Uterus (tissue), 4 donors: ENCODE results near the gene CHRNB1. TPM values are rescaled to one million over a fixed set of nuclear protein-coding genes. Genes with fewer than 3 reads are reported as not detected.

Experiments
- DNase-seq, 2 donors: peaks; one replicate each; pipeline ENCODE4 v3.0.0-alpha.2; 2019 to 2020
- H3K27ac ChIP-seq, 2 donors: fragments of 200-600 bp; sonication (generic); 1 replicate in 1 of 2; 2 replicates in 1 of 2; pipeline ENCODE4 v1.5.1; 2016 to 2018
- H3K27me3 ChIP-seq, 2 donors: fragments of 200-600 bp; sonication (generic); one replicate each; pipeline ENCODE4 v1.5.1; 2018 to 2019; ENCODE audit warnings: control low read depth in 1 of 2
- H3K36me3 ChIP-seq, 2 donors: fragments of 200-600 bp; sonication (generic); one replicate each; pipeline ENCODE4 v1.5.1; 2019; ENCODE audit warnings: control low read depth in 1 of 2
- H3K4me1 ChIP-seq, 2 donors: fragments of 200-600 bp; sonication (generic); one replicate each; pipeline ENCODE4 v1.5.1; 2018 to 2019; ENCODE audit warnings: control low read depth in 1 of 2
- H3K4me3 ChIP-seq, 2 donors: fragments of 200-600 bp; sonication (generic); 1 replicate in 1 of 2; 2 replicates in 1 of 2; pipeline ENCODE4 v1.5.1; 2018 to 2019; ENCODE audit warnings: mild to moderate bottlenecking in 1 of 2
- H3K9me3 ChIP-seq, 2 donors: fragments of 200-600 bp; sonication (generic); one replicate each; pipeline ENCODE4 v1.5.1; 2019; ENCODE audit warnings: control low read depth in 1 of 2
- POLR2A ChIP-seq, 2 donors: fragments of 450-650 bp; IDR thresholded peaks; one replicate each; pipeline ENCODE4 v1.6.1; 2016; ENCODE audit warnings: antibody characterized with exemption in 2 of 2, mild to moderate bottlenecking in 1 of 2, moderate library complexity in 1 of 2
- intact Hi-C: fragments of 100-400 bp; cut with DNase I; formaldehyde crosslinking; loops from one replicate; pipeline ENCODE4 v1.15.1; 2023; ENCODE audit warnings: low total_unique reads
- total RNA-seq, 4 donors: library from RNA; depleted of rRNA in 3 of 4; stranded (reverse); fragments of >200 nt in 3 of 4; gene quantifications; one replicate each; pipeline versions ENCODE4 v1.1.0 to v1.2.4, GENCODE V29; 2014 to 2023
- TF ChIP-seq, protein P1 (sequence below), 4 experiments: fragments of 200-600 bp in 2 of 4; fragments of 450-650 bp in 2 of 4; sonication (generic) in 2 of 4; IDR thresholded peaks; one replicate each; pipeline ENCODE4 v1.5.1; 2016 to 2019; ENCODE audit warnings: antibody characterized with exemption in 4 of 4, mild to moderate bottlenecking in 2 of 4, moderate library complexity in 1 of 4
- donor health status: DM: yes; HTN: yes; CAD: no.

CHRNB1 gene
- total RNA-seq, 4 donors from 2014 or later: 3.2 to 16.9 (median 10.9) TPM

DNA sequence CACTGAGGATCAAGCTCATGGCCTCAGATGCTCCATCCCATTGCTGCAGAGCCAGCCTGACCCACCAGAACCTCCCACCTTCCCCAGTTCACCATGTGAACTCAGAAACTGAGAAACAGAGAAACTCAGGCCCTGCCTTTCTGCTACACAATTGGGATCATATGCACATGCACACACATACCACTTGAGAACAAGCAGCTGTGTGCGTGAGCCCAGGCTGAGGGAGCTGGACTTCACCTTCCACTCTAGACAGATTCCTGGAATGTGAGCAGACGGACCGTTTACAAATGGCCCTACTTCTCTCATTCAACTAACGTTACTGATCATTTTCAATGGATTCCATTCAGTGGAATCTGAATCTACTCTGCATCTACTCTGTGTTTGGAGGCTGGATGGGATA lies 21.2 kb upstream of the CHRNB1 start:
- no peak for DNase-seq
- Histone ChIP-seq H3K27me3 (no peaks in the 10 kb centered on the region), H3K36me3 (no peaks in the 10 kb centered on the region), H3K9me3 (no peaks in the 10 kb centered on the region), H3K4me1 (no peaks in the 10 kb centered on the region), H3K27ac (no peak overlapping the region), H3K4me3 (no peak overlapping the region)
- intact Hi-C loops: no loop called here
- TF ChIP-seq, protein P1, sequence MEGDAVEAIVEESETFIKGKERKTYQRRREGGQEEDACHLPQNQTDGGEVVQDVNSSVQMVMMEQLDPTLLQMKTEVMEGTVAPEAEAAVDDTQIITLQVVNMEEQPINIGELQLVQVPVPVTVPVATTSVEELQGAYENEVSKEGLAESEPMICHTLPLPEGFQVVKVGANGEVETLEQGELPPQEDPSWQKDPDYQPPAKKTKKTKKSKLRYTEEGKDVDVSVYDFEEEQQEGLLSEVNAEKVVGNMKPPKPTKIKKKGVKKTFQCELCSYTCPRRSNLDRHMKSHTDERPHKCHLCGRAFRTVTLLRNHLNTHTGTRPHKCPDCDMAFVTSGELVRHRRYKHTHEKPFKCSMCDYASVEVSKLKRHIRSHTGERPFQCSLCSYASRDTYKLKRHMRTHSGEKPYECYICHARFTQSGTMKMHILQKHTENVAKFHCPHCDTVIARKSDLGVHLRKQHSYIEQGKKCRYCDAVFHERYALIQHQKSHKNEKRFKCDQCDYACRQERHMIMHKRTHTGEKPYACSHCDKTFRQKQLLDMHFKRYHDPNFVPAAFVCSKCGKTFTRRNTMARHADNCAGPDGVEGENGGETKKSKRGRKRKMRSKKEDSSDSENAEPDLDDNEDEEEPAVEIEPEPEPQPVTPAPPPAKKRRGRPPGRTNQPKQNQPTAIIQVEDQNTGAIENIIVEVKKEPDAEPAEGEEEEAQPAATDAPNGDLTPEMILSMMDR (IDR thresholded peaks at IDR 0.05): no peak
- TF ChIP-seq POLR2A (IDR thresholded peaks at IDR 0.05): no peak

DNA sequence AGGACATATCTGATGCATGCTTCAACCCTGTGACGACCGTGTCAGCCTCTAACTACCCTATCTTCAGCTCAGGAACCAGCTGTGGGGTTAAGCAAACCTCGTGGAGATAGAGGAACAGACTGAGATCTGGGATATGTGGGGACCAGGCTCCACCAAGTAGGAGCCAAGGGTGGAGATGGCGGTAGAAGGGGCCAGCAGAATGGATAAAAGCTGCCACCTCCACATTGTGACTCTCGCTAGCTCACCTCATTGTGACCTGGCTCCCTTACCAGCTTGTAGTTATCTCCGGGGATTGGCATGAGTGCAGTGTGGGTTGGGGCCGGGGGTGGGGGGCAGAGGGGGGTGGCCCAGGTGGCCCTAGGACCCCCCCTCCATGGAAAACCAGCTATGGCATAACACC lies 19.5 kb upstream of the CHRNB1 start, which contains the start of gene SPEM2:
Gene SPEM2, plus strand, starts transcription at position 301 of the 400 bp plus-strand sequence. Its CDS starts 73 bp downstream, at position 374.
- no peaks in the 10 kb centered on the region for H3K4me1 ChIP-seq
- H3K27ac ChIP-seq: no peak within 1 kb of the TSS
- intact Hi-C loops: no loop called here
- no peaks in the 10 kb centered on the region for H3K9me3 ChIP-seq
- TF ChIP-seq, protein P1 (IDR thresholded peaks at IDR 0.05): no peak
- no peak for TF ChIP-seq POLR2A (IDR thresholded peaks at IDR 0.05)
- H3K27me3 ChIP-seq: no peaks in the 10 kb centered on the region
- no peak for DNase-seq
- no peaks in the 10 kb centered on the region for H3K36me3 ChIP-seq
- no peak within 1 kb of the TSS for H3K4me3 ChIP-seq

DNA sequence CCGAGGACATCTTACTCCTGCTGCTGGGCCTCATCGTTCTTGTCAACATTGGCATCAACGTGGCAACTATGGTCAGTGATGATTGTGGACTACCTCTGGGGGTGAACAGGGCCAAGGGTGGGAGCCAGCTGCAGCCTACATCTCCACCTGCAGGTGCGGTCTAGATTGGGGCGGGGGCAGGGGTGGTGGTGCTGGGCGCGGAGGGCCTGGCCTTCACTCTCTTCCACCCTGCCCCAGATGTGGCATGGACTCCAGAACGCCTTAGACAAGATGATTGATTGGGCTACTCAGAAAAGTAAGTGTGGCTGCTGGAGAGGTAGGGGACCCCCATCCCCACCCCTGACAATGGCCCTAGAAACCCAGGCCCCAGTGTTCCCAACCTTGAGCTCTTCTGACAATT lies 19.1 kb upstream of the CHRNB1 start:
- no peak overlapping the region for H3K4me3 ChIP-seq
- no peaks in the 10 kb centered on the region for H3K36me3 ChIP-seq
- H3K27me3 ChIP-seq: no peaks in the 10 kb centered on the region
- TF ChIP-seq, protein P1 (IDR thresholded peaks at IDR 0.05): no peak
- TF ChIP-seq POLR2A (IDR thresholded peaks at IDR 0.05): no peak
- no peak overlapping the region for H3K27ac ChIP-seq
- DNase-seq: no peak
- no peaks in the 10 kb centered on the region for H3K4me1 ChIP-seq
- H3K9me3 ChIP-seq: no peaks in the 10 kb centered on the region
- intact Hi-C loops: no loop called here

DNA sequence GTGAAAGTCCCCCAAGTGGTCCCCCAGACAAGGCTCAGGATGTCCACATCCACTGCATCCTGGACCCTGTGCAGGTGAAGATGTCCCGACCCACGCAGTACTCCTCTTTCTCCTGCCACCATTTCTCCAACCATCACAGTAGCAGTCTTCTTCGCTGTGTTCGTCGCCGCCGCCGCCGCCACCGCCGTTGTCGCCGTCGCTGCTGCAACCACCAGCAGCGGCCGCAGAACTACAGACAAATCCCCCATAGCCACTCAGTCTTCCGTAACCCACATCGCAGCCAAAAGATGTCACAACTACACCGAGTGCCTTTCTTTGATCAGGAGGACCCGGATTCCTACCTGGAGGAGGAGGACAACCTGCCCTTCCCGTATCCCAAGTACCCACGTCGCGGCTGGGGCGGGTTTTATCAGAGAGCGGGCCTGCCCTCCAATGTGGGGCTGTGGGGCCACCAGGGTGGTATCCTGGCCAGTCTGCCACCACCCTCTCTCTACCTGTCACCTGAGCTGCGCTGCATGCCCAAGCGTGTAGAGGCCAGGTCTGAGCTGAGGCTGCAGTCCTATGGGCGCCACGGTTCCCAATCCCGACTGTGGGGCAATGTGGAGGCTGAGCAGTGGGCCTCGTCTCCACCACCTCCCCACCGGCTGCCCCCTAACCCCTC lies 18.5 kb upstream of the CHRNB1 start:
- DNase-seq: no peak
- Histone ChIP-seq H3K27ac (no peak overlapping the region), H3K9me3 (no peaks in the 10 kb centered on the region), H3K4me1 (no peaks in the 10 kb centered on the region), H3K27me3 (no peaks in the 10 kb centered on the region), H3K36me3 (no peaks in the 10 kb centered on the region), H3K4me3 (no peak overlapping the region)
- intact Hi-C loops: no loop called here
- TF ChIP-seq, protein P1 (IDR thresholded peaks at IDR 0.05): no peak

- DNase-seq: no peak
- H3K27me3 ChIP-seq: no peaks in the 10 kb centered on the region
- no peaks in the 10 kb centered on the region for H3K9me3 ChIP-seq
- no peaks in the 10 kb centered on the region for H3K4me1 ChIP-seq
- no peaks in the 10 kb centered on the region for H3K36me3 ChIP-seq
- H3K4me3 ChIP-seq: no peak overlapping the region
- intact Hi-C loops: no loop called here
- TF ChIP-seq POLR2A (IDR thresholded peaks at IDR 0.05): no peak
- TF ChIP-seq, protein P1 (IDR thresholded peaks at IDR 0.05): no peak
- no peak overlapping the region for H3K27ac ChIP-seq
Measured at GRCh38 chr17:7426896-7427489, 17.9 kb upstream of the CHRNB1 start.
